HepG2 (cell line): ENCODE measurements around the gene CYP17A1. TPM values are rescaled to one million over a fixed set of nuclear protein-coding genes. Genes with fewer than 3 reads are reported as not detected.

Experiments
- ATF2 ChIP-seq: sonication (generic); formaldehyde crosslinking; IDR thresholded peaks from 2 replicates; pipeline ENCODE4 v1.4.0; 2020; ENCODE audit warnings: missing genetic modification reagents
- BRD4 ChIP-seq: sonication (generic); formaldehyde crosslinking; IDR thresholded peaks from 2 replicates; pipeline ENCODE4 v1.4.0; 2020; ENCODE audit warnings: missing genetic modification reagents
- CCAR2 ChIP-seq: fragments of 200-400 bp; formaldehyde crosslinking; optimal IDR thresholded peaks from 2 replicates; pipeline ENCODE3; 2018; ENCODE audit warnings: low read depth, mild to moderate bottlenecking, low read length, moderate library complexity
- HDAC2 ChIP-seq: sonication (generic); formaldehyde crosslinking; IDR thresholded peaks from 2 replicates; pipeline ENCODE4 v1.4.0; 2020; ENCODE audit warnings: missing genetic modification reagents
- LRRFIP1 ChIP-seq: sonication (generic); formaldehyde crosslinking; conservative IDR thresholded peaks from 2 replicates; pipeline ENCODE4 v1.4.0; 2020; ENCODE audit warnings: missing genetic modification reagents
- STAT6 ChIP-seq: sonication (generic); formaldehyde crosslinking; IDR thresholded peaks from 2 replicates; pipeline ENCODE4 v1.4.0; 2020; ENCODE audit warnings: missing genetic modification reagents, mild to moderate bottlenecking, borderline replicate concordance
- TFAP4 ChIP-seq: sonication (generic); IDR thresholded peaks from 2 replicates; pipeline ENCODE4 v1.6.1; 2016; ENCODE audit warnings: low read depth, borderline replicate concordance
- ZNF816 ChIP-seq: sonication (generic); formaldehyde crosslinking; IDR thresholded peaks from 2 replicates; pipeline ENCODE4 v1.8.0; 2022; ENCODE audit warnings: missing genetic modification reagents, mild to moderate bottlenecking, borderline replicate concordance
- ZNF883 ChIP-seq: sonication (generic); formaldehyde crosslinking; IDR thresholded peaks from 2 replicates; pipeline ENCODE4 v1.5.1; 2020; ENCODE audit warnings: mild to moderate bottlenecking, missing genetic modification reagents; ENCODE audit errors: not compliant biosample characterization
- polyA plus RNA-seq, 8 experiments: library from polyadenylated mRNA; depleted of rRNA in 3 of 8; stranded (reverse) in 7 of 8; unstranded in 1 of 8; fragments of >200 nt; fragmentation: Illumina TruSeq in 4 of 8; extraction: Trizol in 4 of 8; gene quantifications; 2 replicates each; pipeline versions ENCODE4 v1.2.1 to v1.2.3, GENCODE V29; 2011 to 2016; ENCODE audit warnings: low read depth in 4 of 8, missing spikeins in 1 of 8, mixed read lengths in 1 of 8; ENCODE audit not compliant: insufficient read depth in 1 of 8
- total RNA-seq, 5 experiments: library from RNA; depleted of rRNA; stranded (reverse); fragments of >200 nt; fragmentation: Illumina TruSeq; extraction: Trizol; gene quantifications; 2 replicates each; pipeline ENCODE4 v1.2.3, GENCODE V29; 2016; ENCODE audit warnings: low read depth in 1 of 5
- TF ChIP-seq, protein P1 (sequence below): sonication (generic); formaldehyde crosslinking; IDR thresholded peaks from 2 replicates; pipeline ENCODE4 v1.9.0; 2021; ENCODE audit warnings: missing genetic modification reagents, borderline replicate concordance
- TF ChIP-seq, protein P2 (sequence below): IDR thresholded peaks from 2 replicates; pipeline ENCODE4 v1.6.1; 2016; ENCODE audit warnings: missing biosample characterization, missing genetic modification reagents, low read depth
- TF ChIP-seq, protein P3 (sequence below): sonication (generic); formaldehyde crosslinking; IDR thresholded peaks from 2 replicates; pipeline ENCODE4 v1.9.0; 2022; ENCODE audit warnings: low read depth, missing genetic modification reagents

CYP17A1 gene
- total and polyA plus RNA-seq, 2 of the 13 experiments (the other 11 are each of a cell fraction or from before 2014, with no cell fraction given) = 0.13 to 1.1 TPM

DNA sequence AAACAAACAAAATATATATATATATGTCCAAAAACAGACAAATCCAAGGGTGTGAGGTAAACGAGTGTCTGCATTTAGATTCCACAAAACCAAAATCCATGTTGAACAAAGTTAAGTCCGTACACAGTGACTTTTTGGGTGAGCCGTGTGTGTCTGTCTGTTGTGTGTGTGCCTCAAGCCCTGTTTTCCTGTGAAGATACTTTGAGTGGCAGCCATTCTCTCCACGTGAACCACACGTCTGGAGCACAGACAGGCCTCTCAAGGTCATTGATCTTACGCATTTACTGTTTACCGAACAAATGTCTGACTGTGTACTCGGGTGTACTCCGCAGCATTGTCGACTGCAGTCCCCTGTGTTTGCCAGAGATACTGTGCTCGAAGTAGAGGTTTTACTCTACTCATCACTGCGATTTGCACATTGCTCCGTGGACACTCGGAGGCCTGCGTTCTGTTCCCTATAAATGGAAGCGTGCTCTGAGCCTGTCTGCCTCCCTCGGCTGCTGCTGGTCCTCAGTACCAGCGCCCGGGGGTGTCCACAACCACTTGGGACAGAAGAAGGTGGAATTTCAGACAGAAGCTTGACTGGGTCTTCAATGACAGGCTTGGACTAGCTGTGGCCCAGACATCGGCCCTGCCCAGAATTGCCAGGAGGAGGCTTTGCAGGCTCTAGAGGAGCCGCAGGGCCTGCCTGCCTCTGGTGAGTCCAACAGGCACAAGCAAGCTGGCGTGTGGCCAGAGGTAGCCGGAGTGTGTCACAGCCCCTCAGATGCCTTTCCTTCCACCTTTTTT lies 22.1 kb downstream of the CYP17A1 start (continued):
- TF ChIP-seq ATF2 (CRISPR knock-in tag) (no peak), ZNF883 (CRISPR knock-in tag) (no peak), ZNF816 (CRISPR knock-in tag) (peak; percentile 62; the same call in 1 of the 2 replicates), STAT6 (CRISPR knock-in tag) (no peak), CCAR2 (no peak), LRRFIP1 (CRISPR knock-in tag) (no peak), BRD4 (CRISPR knock-in tag) (no peak), HDAC2 (CRISPR knock-in tag) (peak; percentile 88), TFAP4 (peak; percentile 8)
- TF ChIP-seq, protein P1, sequence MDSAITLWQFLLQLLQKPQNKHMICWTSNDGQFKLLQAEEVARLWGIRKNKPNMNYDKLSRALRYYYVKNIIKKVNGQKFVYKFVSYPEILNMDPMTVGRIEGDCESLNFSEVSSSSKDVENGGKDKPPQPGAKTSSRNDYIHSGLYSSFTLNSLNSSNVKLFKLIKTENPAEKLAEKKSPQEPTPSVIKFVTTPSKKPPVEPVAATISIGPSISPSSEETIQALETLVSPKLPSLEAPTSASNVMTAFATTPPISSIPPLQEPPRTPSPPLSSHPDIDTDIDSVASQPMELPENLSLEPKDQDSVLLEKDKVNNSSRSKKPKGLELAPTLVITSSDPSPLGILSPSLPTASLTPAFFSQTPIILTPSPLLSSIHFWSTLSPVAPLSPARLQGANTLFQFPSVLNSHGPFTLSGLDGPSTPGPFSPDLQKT (CRISPR knock-in tag) = no peak
- TF ChIP-seq, protein P2, sequence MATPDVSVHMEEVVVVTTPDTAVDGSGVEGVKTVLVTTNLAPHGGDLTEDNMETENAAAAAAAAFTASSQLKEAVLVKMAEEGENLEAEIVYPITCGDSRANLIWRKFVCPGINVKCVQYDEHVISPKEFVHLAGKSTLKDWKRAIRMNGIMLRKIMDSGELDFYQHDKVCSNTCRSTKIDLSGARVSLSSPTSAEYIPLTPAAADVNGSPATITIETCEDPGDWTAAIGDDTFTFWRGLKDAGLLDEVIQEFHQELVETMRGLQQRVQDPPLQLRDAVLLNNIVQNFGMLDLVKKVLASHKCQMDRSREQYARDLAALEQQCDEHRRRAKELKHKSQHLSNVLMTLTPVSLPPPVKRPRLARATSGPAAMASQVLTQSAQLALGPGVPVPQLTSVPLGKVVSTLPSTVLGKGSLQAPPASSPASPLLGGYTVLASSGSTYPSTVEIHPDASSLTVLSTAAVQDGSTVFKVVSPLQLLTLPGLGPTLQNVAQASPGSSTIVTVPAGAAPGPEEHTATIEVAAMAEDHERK (CRISPR knock-in tag) = no peak
- TF ChIP-seq, protein P3, sequence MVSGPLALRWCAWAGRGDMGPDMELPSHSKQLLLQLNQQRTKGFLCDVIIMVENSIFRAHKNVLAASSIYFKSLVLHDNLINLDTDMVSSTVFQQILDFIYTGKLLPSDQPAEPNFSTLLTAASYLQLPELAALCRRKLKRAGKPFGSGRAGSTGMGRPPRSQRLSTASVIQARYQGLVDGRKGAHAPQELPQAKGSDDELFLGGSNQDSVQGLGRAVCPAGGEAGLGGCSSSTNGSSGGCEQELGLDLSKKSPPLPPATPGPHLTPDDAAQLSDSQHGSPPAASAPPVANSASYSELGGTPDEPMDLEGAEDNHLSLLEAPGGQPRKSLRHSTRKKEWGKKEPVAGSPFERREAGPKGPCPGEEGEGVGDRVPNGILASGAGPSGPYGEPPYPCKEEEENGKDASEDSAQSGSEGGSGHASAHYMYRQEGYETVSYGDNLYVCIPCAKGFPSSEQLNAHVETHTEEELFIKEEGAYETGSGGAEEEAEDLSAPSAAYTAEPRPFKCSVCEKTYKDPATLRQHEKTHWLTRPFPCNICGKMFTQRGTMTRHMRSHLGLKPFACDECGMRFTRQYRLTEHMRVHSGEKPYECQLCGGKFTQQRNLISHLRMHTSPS (CRISPR knock-in tag) = no peak
